ENCODE results near the gene SDK2.

DNA sequence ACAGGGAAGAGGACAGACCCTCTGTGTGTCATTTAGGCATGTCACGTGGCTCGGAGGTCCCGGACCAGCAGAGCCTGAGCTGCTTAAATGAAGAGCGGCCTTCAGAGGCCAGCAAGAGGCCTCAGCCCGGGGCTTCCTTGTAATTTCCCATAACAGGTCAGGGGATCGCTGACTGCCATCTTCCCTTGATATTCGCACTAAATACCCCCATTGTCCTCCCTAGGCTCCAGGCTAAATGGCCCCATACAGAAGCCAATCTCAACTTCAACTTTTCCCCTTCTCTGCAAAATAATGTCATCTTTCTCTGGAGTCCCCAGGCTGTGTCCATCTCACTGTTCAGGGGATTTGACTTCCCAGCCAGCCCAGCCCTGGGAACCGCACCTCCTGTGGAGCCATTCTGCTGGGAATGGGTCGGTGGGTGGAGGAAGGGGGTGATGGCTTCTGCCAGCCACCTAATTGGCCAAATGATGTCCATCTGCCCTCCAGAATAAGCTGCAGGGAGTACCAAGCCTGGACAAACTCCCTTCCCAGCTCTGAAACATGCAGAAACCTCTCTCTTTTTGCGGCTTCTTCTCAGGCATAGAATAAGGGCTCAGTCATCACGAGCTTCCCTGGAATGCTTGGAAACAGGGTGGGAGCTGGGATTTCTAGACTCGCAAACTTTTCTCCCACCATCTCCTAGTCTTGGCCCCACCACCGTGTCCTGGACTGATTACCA, 129.9 kb downstream of the SDK2 start:
- TF ChIP-seq POLR2A (IDR thresholded peaks at IDR 0.05), result no peak
- TF ChIP-seq, protein P1, sequence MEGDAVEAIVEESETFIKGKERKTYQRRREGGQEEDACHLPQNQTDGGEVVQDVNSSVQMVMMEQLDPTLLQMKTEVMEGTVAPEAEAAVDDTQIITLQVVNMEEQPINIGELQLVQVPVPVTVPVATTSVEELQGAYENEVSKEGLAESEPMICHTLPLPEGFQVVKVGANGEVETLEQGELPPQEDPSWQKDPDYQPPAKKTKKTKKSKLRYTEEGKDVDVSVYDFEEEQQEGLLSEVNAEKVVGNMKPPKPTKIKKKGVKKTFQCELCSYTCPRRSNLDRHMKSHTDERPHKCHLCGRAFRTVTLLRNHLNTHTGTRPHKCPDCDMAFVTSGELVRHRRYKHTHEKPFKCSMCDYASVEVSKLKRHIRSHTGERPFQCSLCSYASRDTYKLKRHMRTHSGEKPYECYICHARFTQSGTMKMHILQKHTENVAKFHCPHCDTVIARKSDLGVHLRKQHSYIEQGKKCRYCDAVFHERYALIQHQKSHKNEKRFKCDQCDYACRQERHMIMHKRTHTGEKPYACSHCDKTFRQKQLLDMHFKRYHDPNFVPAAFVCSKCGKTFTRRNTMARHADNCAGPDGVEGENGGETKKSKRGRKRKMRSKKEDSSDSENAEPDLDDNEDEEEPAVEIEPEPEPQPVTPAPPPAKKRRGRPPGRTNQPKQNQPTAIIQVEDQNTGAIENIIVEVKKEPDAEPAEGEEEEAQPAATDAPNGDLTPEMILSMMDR (IDR thresholded peaks at IDR 0.05), result no peak
